K562 (cell line): ENCODE measurements around the gene CFAP126. TPM values are rescaled to one million over a fixed set of nuclear protein-coding genes. Genes with fewer than 3 reads are reported as not detected.
"Not testable (repeated sequence)": the region's sequence is repeated elsewhere in the genome, so short reads cannot be mapped to it uniquely, and the experiment has no call there.

ENCODE experiments used
- ATAC-seq: fragments of 200-7000 bp; cut with Tn5 transposase; 3 replicates; pipeline ENCODE4 v1.9.1; 2020; ENCODE audit warnings: moderate library complexity
- BruUV-seq: library from RNA; stranded (reverse); fragments of 400-500 nt; replicated peaks from 2 replicates; lab custom pipeline; 2021; lab: Mats Ljungman, UMichigan
- CTCF ChIA-PET: fragments of 300-600 bp; formaldehyde crosslinking; extraction: SDS; loops from one replicate; lab custom pipeline; 2021; ENCODE audit warnings: low intra/inter-chr PET ratio; lab: Yijun Ruan, JAX
- POLR2A ChIA-PET: fragments of 300-600, 350-650 bp; sonication (Branson Sonifier 250); formaldehyde crosslinking; extraction: SDS; loops from one replicate; lab custom pipeline; 2021; ENCODE audit warnings: antibody characterized with exemption, inconsistent platforms; lab: Yijun Ruan, JAX
- DNase-seq, 4 experiments: peaks; one replicate each; pipeline versions ENCODE4 v3.0.0 to v3.0.0-alpha.2; 2011 to 2018; ENCODE audit warnings: low spot score in 3 of 4, mixed read lengths in 3 of 4; ENCODE audit errors: extremely low read depth in 1 of 4
- FAIRE-seq: peaks from 2 replicates; lab custom pipeline; 2011; peaks lifted over from hg19 to GRCh38; lab: Jason Lieb, UNC
- H2AFZ ChIP-seq: 2 replicates; pipeline ENCODE4 v1.6.0; 2011; ENCODE audit warnings: low read depth, low read length, control low read depth, inconsistent platforms
- H3K27ac ChIP-seq: fragments of 200-600 bp; 3 replicates; pipeline ENCODE4 v1.8.0; 2011; ENCODE audit warnings: low read depth, mild to moderate bottlenecking, control low read depth, inconsistent platforms, low read length, moderate library complexity, mixed read lengths; ENCODE audit errors: extremely low read depth
- H3K27me3 ChIP-seq, 2 experiments: fragments of 300-600 bp in 1 of 2; 2 replicates in 1 of 2; 3 replicates in 1 of 2; pipeline versions ENCODE4 v1.6.0 to v1.8.0; 2011; ENCODE audit warnings: inconsistent platforms in 2 of 2, low read length in 2 of 2, mild to moderate bottlenecking in 1 of 2, mixed read lengths in 1 of 2, moderate library complexity in 1 of 2; ENCODE audit not compliant: control insufficient read depth in 2 of 2, insufficient read depth in 2 of 2
- H3K36me3 ChIP-seq: fragments of 300-600 bp; 3 replicates; pipeline ENCODE4 v1.8.0; 2011; ENCODE audit warnings: mild to moderate bottlenecking, low read length, inconsistent platforms; ENCODE audit not compliant: control insufficient read depth, insufficient read depth
- H3K4me1 ChIP-seq, 2 experiments: fragments of 200-600 bp in 1 of 2; replicated peaks in 1 of 2; 2 replicates in 1 of 2; 3 replicates in 1 of 2; pipeline versions ENCODE4 v1.5.1 to v1.8.0; 2011; ENCODE audit warnings: inconsistent platforms in 2 of 2, low read length in 2 of 2, mild to moderate bottlenecking in 1 of 2, mixed read lengths in 1 of 2, moderate library complexity in 1 of 2; ENCODE audit not compliant: control insufficient read depth in 2 of 2, insufficient read depth in 2 of 2
- H3K4me2 ChIP-seq: 2 replicates; pipeline ENCODE4 v1.6.1; 2011; ENCODE audit warnings: low read length, control low read depth, inconsistent platforms, mixed read lengths; ENCODE audit not compliant: insufficient read depth
- H3K4me3 ChIP-seq: fragments of 200-600 bp; sonication (generic), shearing (Covaris generic); 2 replicates; pipeline ENCODE4 v1.5.1; 2016; ENCODE audit warnings: control low read depth, inconsistent platforms
- H3K79me2 ChIP-seq: fragments of 200-600 bp; 3 replicates; pipeline ENCODE4 v1.8.0; 2011; ENCODE audit warnings: low read length, inconsistent platforms; ENCODE audit not compliant: control insufficient read depth, insufficient read depth
- H3K9ac ChIP-seq, 2 experiments: 2 replicates each; pipeline versions ENCODE4 v1.6.0 to v1.6.1; 2011; ENCODE audit warnings: low read depth in 2 of 2, low read length in 2 of 2, control low read depth in 1 of 2, inconsistent platforms in 1 of 2, mild to moderate bottlenecking in 1 of 2, mixed read lengths in 1 of 2; ENCODE audit not compliant: insufficient read depth in 1 of 2
- H3K9me1 ChIP-seq: one replicate; pipeline ENCODE4 v1.6.0; 2011; ENCODE audit warnings: inconsistent platforms, mild to moderate bottlenecking, low read length, moderate library complexity; ENCODE audit not compliant: control insufficient read depth, insufficient read depth
- H3K9me3 ChIP-seq: replicated peaks from 2 replicates; pipeline ENCODE4 v1.5.1; 2011; ENCODE audit warnings: low read depth, low read length, inconsistent platforms; ENCODE audit not compliant: control insufficient read depth, insufficient read depth
- H4K20me1 ChIP-seq: replicated peaks from 2 replicates; pipeline ENCODE4 v1.6.1; 2011; ENCODE audit warnings: low read length, inconsistent platforms, mixed read lengths; ENCODE audit not compliant: control insufficient read depth, insufficient read depth
- ZNF121 ChIP-seq: sonication (generic); formaldehyde crosslinking; conservative IDR thresholded peaks from 2 replicates; pipeline ENCODE4 v1.8.0; 2022; ENCODE audit warnings: missing genetic modification reagents
- WGBS: fragments of 100-300 bp; shearing (Covaris generic); methylation state at CpG from one replicate; pipeline ENCODE4 v1.1.6; 2016; ENCODE audit warnings: low coverage, mixed read lengths; ENCODE audit not compliant: insufficient coverage; ENCODE audit errors: missing lambda C conversion rate; 5-methylcytosine and 5-hydroxymethylcytosine counted together
- in situ Hi-C: fragments of 300-500 bp; cut with MboI; formaldehyde crosslinking; loops from 4 replicates; pipeline ENCODE4 v1.15.0; 2018; ENCODE audit warnings: inconsistent platforms, mixed read lengths
- intact Hi-C: fragments of 100-400 bp; cut with micrococcal nuclease; formaldehyde crosslinking; loops from 2 replicates; pipeline ENCODE4 v1.14.2; 2022
- polyA plus RNA-seq, 8 experiments: library from polyadenylated mRNA; depleted of rRNA in 4 of 8; stranded (reverse) in 5 of 8; unstranded in 3 of 8; fragments of >200 nt; fragmentation: Nextera tagmentation in 2 of 8; fragmentation: Illumina TruSeq in 1 of 8; extraction: Ambion mirVana in 2 of 8; extraction: Trizol in 1 of 8; gene quantifications; 2 replicates each; pipeline versions ENCODE4 v1.2.1 to v1.2.3, GENCODE V29; 2011 to 2014; ENCODE audit warnings: inconsistent platforms in 1 of 8, missing spikeins in 1 of 8
- total RNA-seq, 7 experiments: library from RNA; depleted of rRNA in 6 of 7; stranded (reverse); fragments of >200 nt in 6 of 7; fragmentation: Illumina TruSeq in 2 of 7; extraction: Trizol in 2 of 7; gene quantifications; 2 replicates each; pipeline versions ENCODE4 v1.2.1 to v1.2.3, GENCODE V29; 2011 to 2021; ENCODE audit warnings: low replicate concordance in 1 of 7
- TF ChIP-seq, protein P1 (sequence below): sonication (generic); formaldehyde crosslinking; IDR thresholded peaks from 2 replicates; pipeline ENCODE4 v1.8.1; 2023; ENCODE audit warnings: mild to moderate bottlenecking, missing genetic modification reagents

CFAP126 gene
- total and polyA plus RNA-seq, 9 of the 15 experiments (the other 6 are each of a cell fraction or from before 2014, with no cell fraction given) = not detected

DNA sequence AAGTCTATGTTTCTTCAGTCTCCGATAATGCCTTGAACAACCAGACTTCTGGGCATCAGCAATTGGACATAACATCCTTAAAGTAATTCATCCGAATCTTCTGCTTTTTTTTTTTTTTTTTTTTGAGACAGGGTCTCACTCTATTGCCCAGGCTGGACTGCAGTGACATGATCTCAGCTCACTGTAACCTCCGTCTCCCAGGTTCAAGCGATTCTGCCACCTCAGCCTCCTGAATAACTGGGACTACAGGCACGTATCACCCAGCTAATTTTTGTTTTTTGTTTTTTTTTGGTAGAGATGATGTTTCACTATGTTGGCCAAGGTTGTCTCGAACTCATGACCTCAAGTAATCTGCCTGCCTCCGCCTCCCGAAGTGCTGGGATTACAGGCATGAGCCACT is 23.9 kb upstream of the CFAP126 start:
- Histone ChIP-seq H4K20me1 (no peaks in the 10 kb centered on the region), H3K27me3 (no peaks in the 10 kb centered on the region), H3K9me1 (no peaks in the 10 kb centered on the region), H3K4me2 (no peak overlapping the region), H3K36me3 (no peaks in the 10 kb centered on the region), H3K9me3 (no peaks in the 10 kb centered on the region), H3K79me2 (no peaks in the 10 kb centered on the region), H3K4me3 (no peak overlapping the region), H3K9ac (no peak overlapping the region), H3K27ac (no peak overlapping the region), H2AFZ (no peak overlapping the region), H3K4me1 (peaks cover 9 to 13% of the 10 kb centered on the region in 2 experiments; a peak in 3 of 5 replicates)
- ATAC-seq (no peak), FAIRE-seq (no peak), DNase-seq (no peak)
- BruUV-seq = no TSS peak
- CTCF ChIA-PET = no interaction called here
- POLR2A ChIA-PET = interaction anchor here (1.0 kb wide), 1 partner anchor 9 kb away, joined by 3 read pairs; no protein-coding TSS in a partner anchor
- peak; percentile 63 for TF ChIP-seq ZNF121 (CRISPR knock-in tag)
- TF ChIP-seq, protein P1, sequence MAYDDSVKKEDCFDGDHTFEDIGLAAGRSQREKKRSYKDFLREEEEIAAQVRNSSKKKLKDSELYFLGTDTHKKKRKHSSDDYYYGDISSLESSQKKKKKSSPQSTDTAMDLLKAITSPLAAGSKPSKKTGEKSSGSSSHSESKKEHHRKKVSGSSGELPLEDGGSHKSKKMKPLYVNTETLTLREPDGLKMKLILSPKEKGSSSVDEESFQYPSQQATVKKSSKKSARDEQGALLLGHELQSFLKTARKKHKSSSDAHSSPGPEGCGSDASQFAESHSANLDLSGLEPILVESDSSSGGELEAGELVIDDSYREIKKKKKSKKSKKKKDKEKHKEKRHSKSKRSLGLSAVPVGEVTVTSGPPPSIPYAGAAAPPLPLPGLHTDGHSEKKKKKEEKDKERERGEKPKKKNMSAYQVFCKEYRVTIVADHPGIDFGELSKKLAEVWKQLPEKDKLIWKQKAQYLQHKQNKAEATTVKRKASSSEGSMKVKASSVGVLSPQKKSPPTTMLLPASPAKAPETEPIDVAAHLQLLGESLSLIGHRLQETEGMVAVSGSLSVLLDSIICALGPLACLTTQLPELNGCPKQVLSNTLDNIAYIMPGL (CRISPR knock-in tag) = no peak
- intact Hi-C loops = no loop called here
- whole genome bisulfite sequencing = 83% methylated on average over 8 of the region's 8 CpGs
- in situ Hi-C loops = no loop called here

DNA sequence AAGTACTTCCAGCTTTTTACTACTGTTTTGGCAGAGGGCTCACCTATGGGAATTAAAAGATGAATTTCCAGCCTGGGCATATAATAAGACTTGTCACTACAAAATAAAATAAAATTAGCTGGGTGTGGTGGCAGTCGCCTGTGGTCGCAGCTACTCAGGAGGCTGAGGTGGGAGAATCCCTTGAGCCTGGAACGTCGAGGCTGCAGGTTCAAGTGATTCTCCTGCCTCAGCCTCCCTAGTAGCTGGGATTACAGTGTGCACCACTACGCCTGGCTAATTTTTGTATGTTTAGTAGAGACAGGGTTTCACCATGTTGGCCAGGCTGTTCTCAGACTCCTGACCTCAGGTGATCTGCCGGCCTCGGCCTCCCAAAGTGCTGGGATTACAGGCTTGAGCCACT is 23.5 kb upstream of the CFAP126 start:
- H3K9ac ChIP-seq, H2AFZ ChIP-seq, H3K36me3 ChIP-seq, FAIRE-seq, H3K27ac ChIP-seq, H3K4me2 ChIP-seq, H3K79me2 ChIP-seq, H4K20me1 ChIP-seq, DNase-seq, in situ Hi-C loops, CTCF ChIA-PET, BruUV-seq, H3K4me3 ChIP-seq, H3K9me3 ChIP-seq, ATAC-seq, H3K9me1 ChIP-seq, H3K27me3 ChIP-seq, intact Hi-C loops: not testable (repeated sequence)
- peaks cover 9 to 13% of the 10 kb centered on the region in 2 experiments; a peak in 3 of 5 replicates for H3K4me1 ChIP-seq
- POLR2A ChIA-PET = interaction anchor here (0.7 to 1.0 kb wide), 2 partner anchors 9 to 12 kb away, joined by 3 read pairs; no protein-coding TSS in a partner anchor
- 89% methylated on average over 7 of the region's 7 CpGs for whole genome bisulfite sequencing
